NT2/D1 (cell line): ENCODE data around the gene RNF130.

Source experiments
- DNase-seq: peaks from one replicate; pipeline ENCODE4 v3.0.0-alpha.2; 2011; ENCODE audit warnings: low read depth, low spot score
- H3K27me3 ChIP-seq: 2 replicates; pipeline ENCODE4 v1.6.0; 2011; ENCODE audit warnings: mild to moderate bottlenecking; ENCODE audit not compliant: insufficient read length, insufficient read depth
- H3K36me3 ChIP-seq: 2 replicates; pipeline ENCODE4 v1.6.1; 2011; ENCODE audit warnings: mild to moderate bottlenecking, low read length, mixed read lengths; ENCODE audit not compliant: insufficient read depth, insufficient read length
- H3K4me1 ChIP-seq: 2 replicates; pipeline ENCODE4 v1.5.1; 2011; ENCODE audit not compliant: insufficient read depth, insufficient read length
- H3K4me3 ChIP-seq: 2 replicates; pipeline ENCODE4 v1.5.1; 2011; ENCODE audit warnings: low read depth; ENCODE audit not compliant: insufficient read length
- H3K9ac ChIP-seq: 2 replicates; pipeline ENCODE4 v1.6.0; 2011; ENCODE audit warnings: low read depth; ENCODE audit not compliant: insufficient read length
- H3K9me3 ChIP-seq: 2 replicates; pipeline ENCODE4 v1.5.1; 2011; ENCODE audit warnings: mild to moderate bottlenecking, low read length; ENCODE audit not compliant: insufficient read depth
- SUZ12 ChIP-seq: IDR thresholded peaks from 2 replicates; pipeline ENCODE4 v1.6.1; 2011; ENCODE audit not compliant: insufficient read length, insufficient read depth; ENCODE audit errors: extremely low read depth
- YY1 ChIP-seq: IDR thresholded peaks from 2 replicates; pipeline ENCODE4 v1.6.1; 2011; ENCODE audit not compliant: insufficient read length, insufficient read depth
- ZNF274 ChIP-seq: IDR thresholded peaks from 2 replicates; pipeline ENCODE4 v1.6.1; 2011; ENCODE audit warnings: mild to moderate bottlenecking, low read depth, low read length

The RNF130 gene

GRCh38 chr5:180109920-180110319 lies 38.4 kb upstream of the RNF130 start:
- no peaks in the 10 kb centered on the region for H3K36me3 ChIP-seq
- H3K9ac ChIP-seq: no peak overlapping the region
- no peak overlapping the region for H3K4me3 ChIP-seq
- TF ChIP-seq ZNF274 (no peak), YY1 (no peak), SUZ12 (no peak)
- no peaks in the 10 kb centered on the region for H3K4me1 ChIP-seq
- no peak for DNase-seq
- H3K27me3 ChIP-seq: no peaks in the 10 kb centered on the region
- peaks cover 17% of the 10 kb centered on the region for H3K9me3 ChIP-seq

DNA sequence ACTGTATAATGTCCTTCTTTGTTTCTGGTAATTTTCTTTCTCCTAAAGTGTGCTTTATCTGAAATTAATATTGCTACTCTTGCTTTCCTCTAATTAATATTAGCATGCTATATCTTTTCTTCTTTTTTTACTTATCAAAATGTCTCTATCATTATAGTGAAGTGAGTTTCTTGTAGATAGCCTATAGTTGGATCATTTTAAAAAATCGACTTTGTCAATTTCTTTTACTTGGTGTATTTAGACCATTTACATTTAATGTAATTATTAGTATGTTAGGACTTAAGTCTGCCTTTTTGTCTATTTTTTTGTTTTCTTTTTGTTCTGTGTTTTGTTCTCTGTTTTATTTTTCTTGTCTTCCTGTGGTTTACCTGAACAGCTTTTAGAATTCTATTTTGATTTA lies 35.4 kb upstream of the RNF130 start:
- H3K4me3 ChIP-seq: no peak overlapping the region
- no peak overlapping the region for H3K9ac ChIP-seq
- H3K9me3 ChIP-seq: peaks cover 17% of the 10 kb centered on the region
- TF ChIP-seq SUZ12: no peak
- no peak for TF ChIP-seq YY1
- TF ChIP-seq ZNF274: no peak
- DNase-seq: no peak
- no peaks in the 10 kb centered on the region for H3K27me3 ChIP-seq
- no peaks in the 10 kb centered on the region for H3K4me1 ChIP-seq
- H3K36me3 ChIP-seq: no peaks in the 10 kb centered on the region

GRCh38 chr5:180105827-180106312 lies 34.3 kb upstream of the RNF130 start:
- H3K9ac ChIP-seq: no peak overlapping the region
- H3K9me3 ChIP-seq: peaks cover 17% of the 10 kb centered on the region
- no peaks in the 10 kb centered on the region for H3K36me3 ChIP-seq
- no peak overlapping the region for H3K4me3 ChIP-seq
- H3K27me3 ChIP-seq: no peaks in the 10 kb centered on the region
- no peak for TF ChIP-seq YY1
- TF ChIP-seq SUZ12: no peak
- TF ChIP-seq ZNF274: no peak
- no peak for DNase-seq
- H3K4me1 ChIP-seq: no peaks in the 10 kb centered on the region

GRCh38 chr5:180104168-180104530 lies 32.6 kb upstream of the RNF130 start:
- Histone ChIP-seq H3K4me3 (no peak overlapping the region), H3K27me3 (no peaks in the 10 kb centered on the region), H3K9ac (no peak overlapping the region), H3K36me3 (no peaks in the 10 kb centered on the region), H3K9me3 (peaks cover 17% of the 10 kb centered on the region), H3K4me1 (no peaks in the 10 kb centered on the region)
- TF ChIP-seq ZNF274: no peak
- no peak for TF ChIP-seq YY1
- no peak for TF ChIP-seq SUZ12
- DNase-seq: no peak

- Histone ChIP-seq H3K36me3 (no peaks in the 10 kb centered on the region), H3K4me1 (no peaks in the 10 kb centered on the region), H3K9me3 (peaks cover 17% of the 10 kb centered on the region), H3K4me3 (no peak overlapping the region), H3K27me3 (no peaks in the 10 kb centered on the region), H3K9ac (no peak overlapping the region)
- TF ChIP-seq SUZ12: no peak
- no peak for TF ChIP-seq ZNF274
- TF ChIP-seq YY1: no peak
- no peak for DNase-seq
These were observed 32.1 kb upstream of the RNF130 start for GRCh38 chr5:180103487-180104167.

- Histone ChIP-seq H3K9me3 (peaks cover 14% of the 10 kb centered on the region), H3K4me1 (no peaks in the 10 kb centered on the region), H3K27me3 (no peaks in the 10 kb centered on the region), H3K36me3 (no peaks in the 10 kb centered on the region), H3K9ac (no peak overlapping the region), H3K4me3 (no peak overlapping the region)
- DNase-seq: no peak
- no peak for TF ChIP-seq YY1
- no peak for TF ChIP-seq SUZ12
- TF ChIP-seq ZNF274: no peak
These were observed 31.1 kb upstream of the RNF130 start for GRCh38 chr5:180102636-180103035.

GRCh38 chr5:180101451-180102105 lies 30.0 kb upstream of the RNF130 start:
- no peaks in the 10 kb centered on the region for H3K36me3 ChIP-seq
- no peak for DNase-seq
- TF ChIP-seq YY1: no peak
- H3K4me1 ChIP-seq: no peaks in the 10 kb centered on the region
- no peaks in the 10 kb centered on the region for H3K27me3 ChIP-seq
- no peak overlapping the region for H3K4me3 ChIP-seq
- peaks cover 4% of the 10 kb centered on the region for H3K9me3 ChIP-seq
- no peak overlapping the region for H3K9ac ChIP-seq
